Heart left ventricle (tissue), 13 donors: ENCODE data around the gene TANGO6.
A peak's percentile ranks its signal among the peaks of the same experiment; 100 is the strongest.

Experiments used
- CTCF ChIP-seq, 12 donors: fragments of 200-600 bp; sonication (generic) in 4 of 12; IDR thresholded peaks; one replicate each; pipeline versions ENCODE4 v1.5.0 to v1.8.0; 2018 to 2022; ENCODE audit warnings: antibody characterized with exemption in 12 of 12, mild to moderate bottlenecking in 5 of 12
- POLR2A ChIP-seq, 2 donors: fragments of 450-650 bp; IDR thresholded peaks; one replicate each; pipeline ENCODE4 v1.6.1; 2017; ENCODE audit warnings: antibody characterized with exemption in 2 of 2, mild to moderate bottlenecking in 2 of 2, moderate library complexity in 2 of 2
- donor health status: ischemic (EF 13 %, LVEDD 7.1; RV severe dilation, severe dysfunction).
- donor health status: DM: no; HTN: yes; CAD: no.
- donor health status: DM: no; HTN: no; CAD: no.
- donor health status: ischemic (EF 25% LVEDD 6.9; RV normal size, moderate dysfunction).
- donor health status: ischemic (EF 25% LVEDD 5.7; RV mildly dilated, moderate dysfunction).
- donor health status: ischemic (EF 35%, LVEDD 5.7; RV mildly dilated, moderate dysfunction).
- donor health status: nonischemic (EF 11% LVEDD 7.7; RV severe dilation, severe dysfunction).
- donor health status: DM: yes; HTN: yes; CAD: no.
- donor health status: PGD.
- donor health status: ischemic (EF 29% LVEDD 5.4; RV normal size, mild dysfunction).
- donor health status: nonischemic (EF 23%, LVEDD 6.1; RV moderate dilation, normal function).

- TF ChIP-seq CTCF (IDR thresholded peaks at IDR 0.05) (peak in 2 of 12 donors; percentile 17 to 21), POLR2A (IDR thresholded peaks at IDR 0.05) (peak in 1 of 2 donors; percentile 59)
Observed at GRCh38 chr16:68843482-68844210, at the start of gene TANGO6.
